GM18511 (cell line): ENCODE measurements around the gene PIGV.

Experiments
- ATAC-seq: cut with Tn5 transposase; IDR thresholded peaks from one replicate; pipeline ENCODE4 v1.9.1; 2021; ENCODE audit warnings: mild to moderate bottlenecking, moderate library complexity; ENCODE audit not compliant: unreplicated experiment

Gene PIGV

GRCh38 chr1:26771643-26772321, 16.0 kb upstream of the PIGV start:
- ATAC-seq, result no peak

- ATAC-seq, result no peak
Observed at GRCh38 chr1:26772687-26773086, 15.1 kb upstream of the PIGV start.

- ATAC-seq, result no peak
Observed at GRCh38 chr1:26774462-26774861, 13.3 kb upstream of the PIGV start.

GRCh38 chr1:26775666-26776065, 12.1 kb upstream of the PIGV start:
- ATAC-seq, result no peak

GRCh38 chr1:26779098-26779668, 8.6 kb upstream of the PIGV start:
- no peak for ATAC-seq

- no peak for ATAC-seq
Observed at GRCh38 chr1:26780344-26780957, 7.3 kb upstream of the PIGV start.

GRCh38 chr1:26781206-26781825, 6.4 kb upstream of the PIGV start:
- no peak for ATAC-seq

GRCh38 chr1:26782521-26783212, 5.1 kb upstream of the PIGV start:
- no peak for ATAC-seq

- no peak for ATAC-seq
Observed at GRCh38 chr1:26783646-26784022, 4.1 kb upstream of the PIGV start.

GRCh38 chr1:26784023-26784871, 3.5 kb upstream of the PIGV start:
- ATAC-seq, result no peak

- no peak for ATAC-seq
Observed at GRCh38 chr1:26784886-26785285, 2.9 kb upstream of the PIGV start.

- no peak for ATAC-seq
Observed at GRCh38 chr1:26785611-26786436, 1.9 kb upstream of the PIGV start.

- no peak for ATAC-seq
Observed at GRCh38 chr1:26786437-26787380, 1.0 kb upstream of the PIGV start.

GRCh38 chr1:26787381-26787705, 407 bp upstream of the PIGV start:
- peak; percentile 64 for ATAC-seq

- ATAC-seq, result no peak
Observed at GRCh38 chr1:26788515-26788785, 700 bp downstream of the PIGV start.

GRCh38 chr1:26788836-26789611, 1.3 kb downstream of the PIGV start:
- no peak for ATAC-seq

- no peak for ATAC-seq
Observed at GRCh38 chr1:26789612-26789865, 1.8 kb downstream of the PIGV start.

GRCh38 chr1:26789931-26790330, 2.2 kb downstream of the PIGV start:
- no peak for ATAC-seq

GRCh38 chr1:26790551-26790953, 2.8 kb downstream of the PIGV start:
- no peak for ATAC-seq
